HG02678 (cell line): ENCODE measurements around the gene ZSCAN2.
"Not testable (repeated sequence)": the region's sequence is repeated elsewhere in the genome, so short reads cannot be mapped to it uniquely, and the experiment has no call there.

Experiments used
- ATAC-seq: cut with Tn5 transposase; IDR thresholded peaks from one replicate; pipeline ENCODE4 v1.9.1; 2021; ENCODE audit warnings: mild to moderate bottlenecking, moderate library complexity; ENCODE audit not compliant: unreplicated experiment

Gene ZSCAN2

DNA sequence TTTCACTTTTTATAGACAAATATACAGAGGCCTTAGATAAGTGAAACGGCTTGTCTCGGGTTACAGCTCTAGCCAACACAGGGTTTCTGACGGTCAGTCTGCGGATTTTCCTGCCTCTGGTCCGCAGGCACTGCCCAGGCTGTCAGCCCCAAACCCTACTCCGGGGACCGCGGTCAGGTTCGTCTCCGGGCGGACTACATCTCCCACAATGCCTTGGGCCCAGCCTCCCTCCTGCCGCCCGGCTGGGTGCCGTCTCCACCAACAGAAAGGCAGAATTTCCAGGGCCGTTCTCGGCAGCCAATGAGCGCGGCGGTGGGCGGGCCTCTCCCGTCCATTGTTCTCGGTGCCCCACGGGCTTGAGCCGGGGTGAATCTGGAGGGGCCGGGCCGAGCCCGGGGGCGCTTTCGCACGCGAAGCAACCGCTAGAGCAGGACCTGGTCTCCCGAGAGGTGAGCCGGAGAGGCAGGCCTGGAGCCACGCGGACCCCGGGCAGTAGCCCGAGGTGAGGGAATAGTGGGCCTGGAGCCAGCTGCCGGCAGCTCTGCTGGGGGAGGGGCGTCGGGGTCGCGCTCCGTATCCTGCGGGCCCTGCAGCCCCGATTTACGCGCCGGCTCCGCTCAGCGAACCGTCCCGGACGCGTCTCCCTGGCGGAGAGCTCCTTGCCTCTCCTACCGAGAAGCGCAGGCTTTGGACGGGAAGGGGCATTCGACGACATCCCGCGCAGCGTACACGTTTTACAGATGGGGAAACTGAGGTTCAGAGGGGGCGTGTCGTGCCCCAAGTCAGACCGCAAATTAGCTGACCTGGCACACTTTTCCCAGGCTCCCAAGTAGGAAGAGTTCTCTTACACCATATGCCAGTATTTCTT lies at the start of gene ZSCAN2:
ZSCAN2 (plus strand) TSS at position 323 of the 868 bp plus-strand sequence. CDS start 2,919 bp downstream, outside the sequence.
- ATAC-seq = peak; percentile 96

DNA sequence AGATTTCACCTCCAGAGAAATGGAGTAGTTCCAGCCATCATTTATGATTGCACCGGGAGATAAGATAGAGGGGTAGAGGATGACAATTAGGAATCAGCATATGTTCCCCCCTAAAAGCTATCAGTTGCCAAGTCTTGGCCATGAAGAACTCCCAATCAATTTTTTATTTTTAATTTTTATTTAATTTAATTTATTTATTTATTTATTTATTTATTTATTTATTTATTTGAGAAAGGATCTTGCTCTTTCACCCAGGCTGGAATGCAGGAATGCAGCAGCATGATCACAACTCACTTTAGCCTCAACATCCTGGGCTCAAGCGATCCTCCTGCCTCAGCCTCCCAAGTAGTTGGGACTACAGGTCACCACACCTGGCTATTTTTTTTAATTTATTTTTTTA lies 49.2 kb upstream of the ZSCAN2 start:
- ATAC-seq = not testable (repeated sequence)

DNA sequence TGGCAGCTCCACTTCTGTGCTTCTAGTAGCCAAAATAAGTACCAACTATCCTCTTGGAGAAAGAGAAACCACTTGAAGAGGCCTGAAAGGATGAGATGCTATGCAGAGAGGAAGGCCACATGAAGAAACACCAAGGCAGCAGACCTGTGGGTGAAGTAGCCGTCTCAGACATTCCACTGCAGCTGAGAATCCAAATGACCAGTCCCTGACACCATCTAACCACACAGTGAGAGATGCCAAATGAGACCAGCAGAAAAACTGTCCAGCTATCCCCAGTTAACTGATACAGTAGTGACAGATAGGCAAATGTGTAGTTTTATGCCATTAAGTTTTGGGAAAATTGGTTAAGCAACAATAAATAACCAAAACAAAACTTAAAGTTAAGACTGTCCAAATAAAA lies 47.9 kb upstream of the ZSCAN2 start:
- ATAC-seq = no peak

DNA sequence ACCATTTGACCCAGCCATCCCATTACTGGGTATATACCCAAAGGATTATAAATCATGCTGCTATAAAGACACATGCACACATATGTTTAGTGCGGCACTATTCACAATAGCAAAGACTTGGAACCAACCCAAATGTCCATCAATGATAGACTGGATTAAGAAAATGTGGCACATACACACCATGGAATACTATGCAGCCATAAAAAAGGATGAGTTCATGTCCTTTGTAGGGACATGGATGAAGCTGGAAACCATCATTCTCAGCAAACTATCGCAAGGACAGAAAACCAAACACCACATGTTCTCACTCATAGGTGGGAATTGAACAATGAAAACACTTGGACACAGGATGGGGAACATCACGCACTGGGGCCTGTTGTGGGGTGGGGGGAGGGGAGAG lies 44.1 kb upstream of the ZSCAN2 start:
- not testable (repeated sequence) for ATAC-seq

DNA sequence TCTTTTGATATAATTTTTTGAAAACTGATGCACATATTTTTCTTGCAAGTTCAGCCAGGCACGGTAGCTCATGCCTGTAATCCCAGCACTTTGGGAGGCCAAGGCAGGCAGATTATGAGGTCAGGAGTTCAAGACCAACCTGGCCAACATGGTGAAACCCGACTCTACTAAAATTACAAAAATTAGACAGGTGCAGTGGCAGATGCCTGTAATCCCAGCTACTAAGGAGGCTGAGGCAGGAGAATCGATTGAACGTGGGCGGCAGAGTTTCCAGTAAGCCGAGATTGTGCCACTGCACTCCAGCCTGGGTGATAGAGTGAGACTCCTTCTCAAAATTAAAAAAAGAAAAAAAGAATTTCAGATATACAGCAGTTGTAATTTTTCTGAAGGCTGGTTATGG lies 32.8 kb upstream of the ZSCAN2 start:
- ATAC-seq = not testable (repeated sequence)

DNA sequence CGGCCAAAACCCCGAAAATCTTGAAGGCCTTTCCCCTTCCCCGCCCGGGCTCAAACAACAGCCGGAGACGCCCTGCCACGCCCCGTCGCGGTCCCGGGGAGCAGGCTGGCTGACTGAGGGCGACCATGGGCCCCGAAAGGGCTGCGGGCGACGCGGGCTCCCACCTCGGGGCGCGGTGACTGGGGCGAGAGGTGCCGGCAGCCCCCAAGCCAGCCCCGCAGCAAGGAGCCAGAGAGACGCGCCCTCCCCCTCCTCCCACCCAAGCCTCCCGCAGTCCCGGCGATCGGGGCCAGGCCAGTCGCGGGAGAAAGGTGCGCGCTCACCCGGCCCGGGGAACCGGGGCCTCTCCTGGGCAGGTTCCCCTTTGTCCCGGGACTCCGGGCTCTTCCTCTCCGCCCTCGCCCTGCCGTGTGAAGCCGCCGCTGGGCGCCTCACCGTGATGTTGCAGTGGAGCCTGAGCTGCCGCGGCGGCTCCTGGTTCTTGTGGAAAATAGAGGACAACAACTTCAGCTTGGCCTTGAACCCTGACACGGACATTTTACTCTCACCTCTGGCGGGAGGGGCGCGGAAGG lies 30.6 kb upstream of the ZSCAN2 start:
- no peak for ATAC-seq

DNA sequence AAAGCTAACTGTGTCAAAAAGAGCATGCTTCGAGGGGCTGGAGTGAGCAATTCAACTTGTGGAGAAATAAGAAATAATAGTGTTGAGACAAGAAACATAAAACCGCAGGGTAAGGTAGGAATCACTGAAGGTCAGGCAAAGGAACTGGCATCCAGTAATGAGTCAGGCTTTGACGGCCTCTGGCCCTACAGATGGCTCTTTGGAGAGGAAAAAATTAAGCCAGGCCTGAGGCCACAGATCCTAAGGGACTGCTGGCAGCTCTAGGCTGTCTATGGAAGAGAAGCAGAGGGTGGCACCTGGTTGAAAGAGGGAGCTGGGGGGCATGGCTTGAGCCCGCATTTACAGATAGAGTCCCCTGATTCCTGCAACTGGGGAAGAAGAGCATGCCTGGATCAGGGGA lies 28.6 kb upstream of the ZSCAN2 start:
- no peak for ATAC-seq

DNA sequence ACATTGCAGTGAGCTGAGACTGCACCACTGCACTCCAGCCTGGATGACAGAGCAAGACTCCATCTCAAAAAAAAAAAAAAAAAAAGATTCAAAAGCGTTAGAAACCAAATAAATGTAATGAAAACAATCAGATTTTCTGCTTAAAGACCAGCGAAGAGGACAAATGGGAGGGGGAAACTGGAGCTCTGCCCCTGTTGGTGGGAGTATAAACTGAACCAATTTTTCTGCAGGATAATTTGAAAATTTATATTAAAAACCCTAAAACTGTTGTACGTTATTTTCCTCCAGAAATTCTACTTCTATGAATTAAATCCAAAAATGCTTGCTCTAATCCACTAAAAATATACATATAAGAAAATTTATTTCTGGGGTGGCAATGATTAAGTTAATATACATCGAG lies 25.3 kb upstream of the ZSCAN2 start:
- no peak for ATAC-seq

DNA sequence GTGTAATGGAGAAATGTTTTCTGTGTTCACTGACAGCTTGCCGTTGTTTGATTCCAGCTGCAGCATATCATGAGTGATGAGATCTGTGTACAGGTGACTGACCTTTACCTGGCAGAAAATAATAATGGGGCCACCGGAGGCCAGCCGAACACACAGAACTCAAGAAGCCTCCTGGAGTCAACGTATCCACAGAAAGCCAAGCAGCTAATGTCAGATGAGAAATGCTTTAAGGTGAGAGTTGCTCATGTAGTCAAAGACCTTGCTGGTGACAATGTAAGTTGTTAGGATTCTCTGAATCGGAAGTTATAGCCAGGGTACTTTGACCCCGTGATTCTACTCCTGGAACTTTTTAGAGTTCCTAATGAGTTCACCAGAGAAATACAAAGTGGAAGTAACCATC lies 22.9 kb upstream of the ZSCAN2 start:
- ATAC-seq = not testable (repeated sequence)

DNA sequence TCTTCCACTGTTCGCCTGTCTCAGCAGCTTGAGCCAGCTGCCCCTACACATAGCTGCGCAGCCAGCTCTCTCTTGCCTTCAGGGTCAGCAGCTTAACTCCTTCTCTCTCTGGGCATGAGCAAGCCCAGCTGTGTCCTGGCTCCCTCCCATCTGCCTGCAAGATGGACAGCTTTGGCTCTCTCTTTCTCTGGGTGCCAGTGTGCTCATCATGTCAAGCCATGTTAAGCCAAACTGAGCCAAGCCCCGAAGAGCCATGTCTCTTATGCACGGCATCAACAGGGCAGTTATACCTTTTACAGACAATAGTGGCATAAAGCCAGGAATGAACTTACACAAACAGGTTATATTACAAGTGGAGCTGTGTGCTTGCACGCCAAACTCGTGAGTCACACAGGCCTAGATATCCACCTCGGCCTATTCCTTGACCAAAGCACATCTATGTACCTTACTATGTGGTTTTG lies 21.5 kb upstream of the ZSCAN2 start:
- ATAC-seq = not testable (repeated sequence)

DNA sequence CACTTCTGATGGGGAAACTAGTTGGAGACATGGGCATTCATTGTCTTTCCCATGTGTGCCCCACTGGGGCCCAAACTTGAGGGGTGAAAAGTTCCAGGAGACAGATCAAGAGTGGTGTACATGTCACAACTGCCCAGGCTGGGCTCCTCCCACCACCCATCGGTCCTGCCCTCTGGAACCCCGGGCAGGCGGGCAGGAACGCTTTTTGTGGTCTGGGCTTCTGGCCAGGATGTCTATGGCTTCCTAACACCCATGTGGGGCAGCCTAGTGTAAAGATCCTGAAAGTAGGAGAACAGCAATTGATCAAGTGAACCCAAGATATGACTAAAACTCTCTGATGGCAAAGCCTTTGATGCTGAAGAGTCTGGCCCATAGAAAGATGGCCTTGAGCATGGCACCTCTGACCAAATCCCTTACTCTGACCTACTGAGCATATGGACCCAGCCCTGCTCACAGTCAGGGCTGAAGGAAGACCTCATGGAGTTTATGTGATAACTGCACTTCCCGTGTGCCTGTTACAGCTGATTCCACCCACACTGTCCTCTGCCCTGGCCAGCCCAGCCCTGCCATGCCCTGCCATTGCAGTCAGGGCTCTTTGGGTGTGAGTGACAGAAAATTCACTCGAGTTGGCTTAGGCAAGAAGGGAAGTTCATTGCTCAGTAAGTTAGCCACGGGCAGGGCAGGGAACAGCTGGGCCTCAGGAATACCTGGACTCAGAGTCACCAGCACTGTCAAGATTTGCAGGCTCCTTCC lies 19.0 kb upstream of the ZSCAN2 start:
- ATAC-seq = not testable (repeated sequence)

DNA sequence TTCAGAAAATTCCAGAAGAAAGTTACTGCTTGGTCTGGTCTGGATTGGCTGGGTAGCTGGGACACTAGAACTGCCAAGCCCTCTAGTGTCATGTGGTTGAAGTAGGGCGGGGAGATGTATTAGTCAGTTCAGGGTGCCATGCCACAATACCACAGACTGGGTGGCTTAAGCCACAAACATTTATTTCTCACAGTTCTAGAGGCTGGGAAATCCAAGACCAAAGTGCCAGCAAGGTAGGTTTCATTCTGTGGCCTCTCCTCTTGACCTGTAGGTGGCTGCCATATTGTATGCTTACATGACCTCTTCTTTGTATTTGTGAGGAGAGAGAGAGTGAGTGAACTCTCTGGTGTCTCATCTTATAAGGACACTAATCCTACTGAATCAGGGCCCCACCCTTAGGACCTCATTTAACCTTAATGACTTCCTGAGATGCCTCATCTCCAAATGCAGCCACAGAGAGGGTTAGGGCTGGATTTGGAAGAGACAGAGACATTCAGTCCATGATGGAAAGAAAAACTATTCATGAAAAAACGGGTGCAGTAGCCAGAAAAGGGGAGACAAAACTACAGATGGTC lies 18.1 kb upstream of the ZSCAN2 start:
- no peak for ATAC-seq

DNA sequence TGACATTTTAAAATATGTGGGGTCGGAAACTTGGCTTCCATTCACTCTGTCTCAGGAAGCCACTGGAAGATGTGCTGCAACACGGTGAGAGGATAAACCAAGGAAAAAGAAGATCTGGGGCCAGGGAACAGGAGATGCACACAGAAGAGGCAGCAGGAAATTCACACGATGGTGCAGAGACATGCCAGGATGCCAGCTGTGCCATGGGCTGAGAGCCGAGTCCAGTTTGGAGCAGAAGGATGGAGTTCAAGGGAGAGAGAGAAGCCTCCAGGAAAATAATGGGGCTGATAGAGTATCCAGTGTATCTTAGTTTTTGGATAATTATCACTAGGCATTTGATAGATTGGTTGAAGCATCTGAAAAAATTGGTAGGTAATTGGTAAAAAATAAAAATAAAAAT lies 16.9 kb upstream of the ZSCAN2 start:
- ATAC-seq = not testable (repeated sequence)

DNA sequence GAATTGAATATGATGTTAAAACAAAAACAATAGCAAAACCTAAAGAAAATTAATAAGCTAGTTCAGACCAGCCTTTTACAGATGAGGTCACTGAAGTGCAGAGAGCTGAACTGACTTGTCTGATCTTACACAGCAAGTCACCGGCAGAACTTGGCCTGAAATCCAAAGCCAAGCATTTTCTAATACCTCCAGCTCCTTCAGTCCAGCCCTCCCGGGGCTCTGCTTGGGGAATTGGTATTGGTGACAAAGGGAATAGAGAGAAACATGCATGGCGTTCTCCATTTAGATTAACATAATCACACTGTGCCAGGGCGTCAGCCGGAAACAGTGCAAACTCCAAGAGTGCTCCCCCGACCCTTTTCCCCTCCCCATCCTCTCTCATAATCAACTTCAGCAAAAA lies 14.1 kb upstream of the ZSCAN2 start:
- ATAC-seq = no peak

DNA sequence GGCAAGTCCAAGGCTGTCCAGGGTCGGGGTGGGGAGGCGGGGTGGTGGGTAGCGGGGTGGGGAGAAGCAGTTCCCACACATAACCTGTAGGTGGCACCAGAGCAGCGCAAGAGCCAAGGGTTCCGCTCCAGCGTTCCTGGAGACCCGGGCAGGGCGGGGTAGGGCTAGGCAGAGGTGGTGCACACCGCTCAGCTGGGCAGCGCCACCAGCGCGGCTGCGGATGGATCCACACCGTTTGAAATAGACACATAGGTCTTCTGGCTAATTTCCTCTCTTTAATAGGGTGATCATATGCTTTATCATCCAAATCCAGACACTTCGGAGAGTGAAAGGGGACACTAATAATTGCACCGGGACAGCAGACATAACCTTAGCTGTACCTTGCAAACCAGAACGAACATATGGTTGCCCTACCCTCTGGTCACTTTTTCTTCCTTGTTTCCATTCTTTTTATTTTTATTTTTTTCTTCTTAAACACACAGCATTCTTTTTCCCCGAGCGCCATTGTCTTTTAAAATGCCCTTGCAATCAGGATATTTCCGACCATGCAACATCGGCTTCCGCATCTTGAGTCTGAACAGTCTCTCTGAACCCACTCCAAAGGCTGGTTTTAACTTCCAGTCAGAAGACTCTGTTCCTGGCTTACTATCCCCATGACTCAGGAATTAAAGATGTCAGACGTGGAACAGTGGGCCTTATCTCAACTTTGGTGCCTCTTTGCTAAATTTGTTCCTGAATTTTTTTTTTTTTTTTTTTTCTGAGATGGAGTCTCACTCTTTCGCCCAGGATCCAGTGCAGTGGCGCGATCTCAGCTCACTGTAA lies 12.5 kb upstream of the ZSCAN2 start:
- ATAC-seq = peak; percentile 97

DNA sequence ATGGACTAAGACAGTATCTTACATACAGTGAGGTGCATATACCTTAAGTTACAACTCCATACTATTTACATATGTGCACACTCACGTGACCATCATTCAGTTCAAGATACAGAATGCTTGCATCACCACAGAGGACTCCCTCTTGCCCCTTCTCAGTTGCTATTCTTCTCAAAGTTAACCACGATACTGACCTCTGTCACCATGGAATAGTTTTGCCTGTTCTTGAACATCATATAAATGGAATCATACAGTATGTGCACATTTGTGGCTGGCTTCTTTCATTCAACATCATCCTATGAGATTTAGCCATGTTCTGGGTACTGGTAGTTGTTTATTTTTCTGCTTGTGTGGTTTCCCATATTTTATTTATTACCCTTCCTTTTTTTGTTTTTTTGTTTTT lies 10.4 kb upstream of the ZSCAN2 start:
- no peak for ATAC-seq

DNA sequence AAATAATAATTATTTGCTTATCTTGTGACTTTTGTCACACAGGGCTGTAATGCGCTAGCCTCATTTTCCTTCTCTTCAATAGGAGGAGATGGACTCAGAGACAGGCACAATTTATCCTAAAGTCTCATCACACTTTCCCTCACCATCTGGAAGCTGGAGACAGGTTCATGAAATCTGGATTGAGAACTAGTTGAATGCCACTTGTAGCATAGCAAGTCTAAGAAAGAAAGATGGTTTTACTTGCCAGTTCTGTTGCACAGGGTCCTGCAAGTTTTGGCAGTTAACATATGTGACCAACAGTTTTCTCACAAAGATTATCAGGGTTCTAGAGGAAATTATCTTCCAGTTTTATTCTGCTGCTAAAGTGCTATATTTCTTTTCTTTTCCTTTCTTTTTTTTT lies 9.0 kb upstream of the ZSCAN2 start:
- no peak for ATAC-seq

DNA sequence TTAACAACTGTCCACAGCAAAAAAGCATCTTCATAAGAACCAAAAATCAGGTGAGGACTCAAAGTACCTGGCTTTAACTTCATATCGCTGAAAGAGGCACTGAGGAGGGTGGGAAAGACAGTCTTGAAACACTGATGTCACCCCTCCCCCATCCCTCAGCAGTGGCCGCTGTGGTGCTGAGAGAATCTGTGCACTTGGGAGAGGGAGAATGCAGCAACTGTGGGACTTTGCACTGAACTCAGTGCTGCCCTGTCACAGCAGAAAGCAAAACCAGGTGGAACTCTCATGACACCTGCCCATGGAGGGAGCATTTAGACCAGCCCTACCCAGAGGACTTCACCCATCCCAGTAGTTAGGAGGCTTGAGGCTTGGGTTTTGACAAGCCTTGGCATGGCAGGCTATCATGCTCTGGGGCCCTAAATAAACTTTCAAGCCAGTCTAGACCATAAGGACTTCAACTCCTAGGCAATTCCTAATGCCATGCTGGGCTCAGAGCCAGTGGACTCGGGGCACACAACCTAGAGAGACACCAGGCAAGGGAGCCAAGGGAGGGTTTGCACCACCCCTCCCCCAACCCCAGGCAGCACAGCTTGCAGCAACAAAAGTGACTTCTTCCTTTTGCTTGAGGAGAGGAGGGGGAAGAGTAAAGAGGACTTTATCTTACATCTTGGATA lies 6.1 kb upstream of the ZSCAN2 start:
- ATAC-seq = no peak

DNA sequence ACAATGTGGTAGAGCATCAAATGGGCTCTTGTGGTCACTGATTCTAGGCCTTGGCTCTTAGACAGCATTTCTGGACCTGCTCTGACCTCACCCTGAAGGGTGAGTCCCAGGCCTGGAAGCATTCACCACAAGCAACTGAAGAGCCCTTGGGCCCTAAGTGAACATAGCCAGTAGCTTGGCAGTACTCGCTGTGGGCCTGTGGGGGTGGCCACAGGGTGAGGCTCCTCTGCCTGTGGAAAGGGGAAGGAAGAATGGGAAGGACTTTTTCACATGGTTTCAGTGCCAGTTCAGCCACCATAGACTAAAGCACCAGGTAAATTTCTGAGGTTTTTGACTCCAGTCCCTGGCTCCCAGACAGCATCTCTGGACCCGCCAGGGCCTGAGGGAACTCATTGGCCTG lies 5.1 kb upstream of the ZSCAN2 start:
- no peak for ATAC-seq

DNA sequence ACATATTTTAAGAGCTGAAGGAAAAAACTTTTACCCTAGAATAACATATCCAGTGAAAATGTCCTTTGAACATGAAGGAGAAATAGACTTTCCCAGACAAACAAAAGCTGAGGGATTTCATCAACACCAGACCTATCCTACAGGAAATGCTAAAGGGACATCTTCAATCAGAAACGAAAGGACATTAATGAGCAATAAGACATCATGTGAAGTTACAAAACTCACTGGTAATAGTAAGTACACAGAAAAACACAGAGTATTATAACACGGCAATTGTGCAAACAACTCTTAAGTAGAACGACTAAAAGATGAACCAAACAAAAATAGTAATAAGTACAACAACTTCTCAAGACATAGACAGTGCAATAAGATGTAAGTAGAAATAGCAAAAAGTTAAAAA lies 3.5 kb upstream of the ZSCAN2 start:
- ATAC-seq = no peak
